Mammary epithelial cell (primary cell): ENCODE results near the gene CPAMD8.

Experiments used
- EZH2 ChIP-seq: IDR thresholded peaks from 2 replicates; pipeline ENCODE4 v1.6.1; 2012; ENCODE audit warnings: low read length, inconsistent platforms, borderline replicate concordance
- TF ChIP-seq, protein P1 (sequence below), 2 donors: IDR thresholded peaks in 1 of 2; conservative IDR thresholded peaks in 1 of 2; 2 replicates each; pipeline ENCODE4 v1.5.1; 2011 to 2012; ENCODE audit warnings: inconsistent platforms in 2 of 2, low read length in 2 of 2, mild to moderate bottlenecking in 2 of 2, control low read depth in 1 of 2, low read depth in 1 of 2; ENCODE audit not compliant: insufficient read depth in 1 of 2; ENCODE audit errors: extremely low read depth in 1 of 2

- TF ChIP-seq, protein P1, sequence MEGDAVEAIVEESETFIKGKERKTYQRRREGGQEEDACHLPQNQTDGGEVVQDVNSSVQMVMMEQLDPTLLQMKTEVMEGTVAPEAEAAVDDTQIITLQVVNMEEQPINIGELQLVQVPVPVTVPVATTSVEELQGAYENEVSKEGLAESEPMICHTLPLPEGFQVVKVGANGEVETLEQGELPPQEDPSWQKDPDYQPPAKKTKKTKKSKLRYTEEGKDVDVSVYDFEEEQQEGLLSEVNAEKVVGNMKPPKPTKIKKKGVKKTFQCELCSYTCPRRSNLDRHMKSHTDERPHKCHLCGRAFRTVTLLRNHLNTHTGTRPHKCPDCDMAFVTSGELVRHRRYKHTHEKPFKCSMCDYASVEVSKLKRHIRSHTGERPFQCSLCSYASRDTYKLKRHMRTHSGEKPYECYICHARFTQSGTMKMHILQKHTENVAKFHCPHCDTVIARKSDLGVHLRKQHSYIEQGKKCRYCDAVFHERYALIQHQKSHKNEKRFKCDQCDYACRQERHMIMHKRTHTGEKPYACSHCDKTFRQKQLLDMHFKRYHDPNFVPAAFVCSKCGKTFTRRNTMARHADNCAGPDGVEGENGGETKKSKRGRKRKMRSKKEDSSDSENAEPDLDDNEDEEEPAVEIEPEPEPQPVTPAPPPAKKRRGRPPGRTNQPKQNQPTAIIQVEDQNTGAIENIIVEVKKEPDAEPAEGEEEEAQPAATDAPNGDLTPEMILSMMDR (conservative IDR thresholded peaks at IDR 0.05 in 1 of 2, IDR thresholded peaks at IDR 0.05 in 1 of 2; ENCODE audit: extremely low read depth in 1 of 2, insufficient read depth in 1 of 2, low read depth in 1 of 2, low read length in 2 of 2): no peak
- no peak for TF ChIP-seq EZH2
Measured at GRCh38 chr19:17063428-17063827, 36.8 kb upstream of the CPAMD8 start.
